ENCODE measurements around the gene GNAO1. TPM values are rescaled to one million over a fixed set of nuclear protein-coding genes. Genes with fewer than 3 reads are reported as not detected.
A peak's percentile ranks its signal among the peaks of the same experiment; 100 is the strongest.

GNAO1 gene
- total and polyA plus RNA-seq, 2 of the 13 experiments (the other 11 are each of a cell fraction or from before 2014, with no cell fraction given): not detected

- no peaks in the 10 kb centered on the region for H3K9me3 ChIP-seq (ENCODE audit: low read length)
- H4K20me1 ChIP-seq (ENCODE audit: insufficient read depth, low read length): no peaks in the 10 kb centered on the region
- no peak overlapping the region for H2AFZ ChIP-seq (ENCODE audit: low read length)
- H3K4me1 ChIP-seq (ENCODE audit: insufficient read depth, low read length): no peaks in the 10 kb centered on the region
- intact Hi-C loops (cut with micrococcal nuclease; ENCODE audit: unreplicated experiment): loop anchor here (5.0 kb wide), 1 partner anchor 923 kb away; no protein-coding TSS in a partner anchor
- H3K4me3 ChIP-seq (replicated peaks in 1 of 3; ENCODE audit: insufficient read depth in 1 of 3, low read depth in 2 of 3, low read length in 3 of 3): no peak overlapping the region
- no peak for TF ChIP-seq SNAPC2 (CRISPR knock-in tag; IDR thresholded peaks at IDR 0.05)
- peak; percentile 82 for TF ChIP-seq ZNF768 (CRISPR knock-in tag; IDR thresholded peaks at IDR 0.05)
- DNase-seq (ENCODE audit: low spot score) (no peak), ATAC-seq (no peak), FAIRE-seq (no peak)
- BruUV-seq (replicated peaks): no TSS peak
- no peak overlapping the region for H3K4me2 ChIP-seq (ENCODE audit: low read depth, low read length)
- ChIA-PET CTCF (ENCODE audit: low intra/inter-chr PET ratio, low total read pairs) (no interaction called here), POLR2A (no interaction called here)
- 41% methylated on average over 7 of the region's 7 CpGs for WGBS (ENCODE audit: low lambda C conversion rate)
- no peak overlapping the region for H3K9ac ChIP-seq (ENCODE audit: insufficient read depth, low read depth, low read length)
- H3K79me2 ChIP-seq (ENCODE audit: insufficient read depth, low read length): no peaks in the 10 kb centered on the region
- in situ Hi-C loops (cut with HindIII; ENCODE audit: extremely low pct_ligation_motif_present, low pct_unique_long_range_greater_than_20kb): loop anchor here (10.0 kb wide), 1 partner anchor 56 kb away; no protein-coding TSS in a partner anchor
- H3K27ac ChIP-seq (ENCODE audit: extremely low read length, insufficient read depth, low read length): no peak overlapping the region
- no peaks in the 10 kb centered on the region for H3K36me3 ChIP-seq (replicated peaks in 1 of 2; ENCODE audit: control insufficient read depth in 1 of 2, insufficient read depth in 2 of 2, low read length in 2 of 2)
- peaks cover 1 to 10% of the 10 kb centered on the region in 2 experiments; a peak in 3 of 5 replicates for H3K27me3 ChIP-seq (ENCODE audit: control insufficient read depth in 1 of 2, insufficient read depth in 2 of 2, low read length in 2 of 2)
These were observed 107.8 kb downstream of the GNAO1 start for GRCh38 chr16:56298948-56299596.

GRCh38 chr16:56300242-56300623, 108.9 kb downstream of the GNAO1 start:
- 31% methylated on average over 4 of the region's 4 CpGs for whole genome bisulfite sequencing (ENCODE audit: low lambda C conversion rate)
- TF ChIP-seq ZNF564 (CRISPR knock-in tag; IDR thresholded peaks at IDR 0.05) (no peak), ATM (IDR thresholded peaks at IDR 0.05; ENCODE audit: borderline replicate concordance) (no peak), TBX2 (CRISPR knock-in tag; IDR thresholded peaks at IDR 0.05; ENCODE audit: borderline replicate concordance) (no peak), ZNF264 (CRISPR knock-in tag; IDR thresholded peaks at IDR 0.05) (no peak), ARID3A (IDR thresholded peaks at IDR 0.05; ENCODE audit: low read depth, low read length) (no peak), BRCA1 (CRISPR knock-in tag; IDR thresholded peaks at IDR 0.05) (no peak), ZBTB8A (CRISPR knock-in tag; IDR thresholded peaks at IDR 0.05; ENCODE audit: borderline replicate concordance, low read depth) (no peak), PATZ1 (CRISPR knock-in tag; IDR thresholded peaks at IDR 0.05) (no peak)
- Histone ChIP-seq H3K79me2 (ENCODE audit: insufficient read depth, low read length) (no peaks in the 10 kb centered on the region), H3K36me3 (replicated peaks in 1 of 2; ENCODE audit: control insufficient read depth in 1 of 2, insufficient read depth in 2 of 2, low read length in 2 of 2) (no peaks in the 10 kb centered on the region), H3K9me3 (ENCODE audit: low read length) (no peaks in the 10 kb centered on the region), H2AFZ (ENCODE audit: low read length) (no peak overlapping the region), H3K27ac (ENCODE audit: extremely low read length, insufficient read depth, low read length) (no peak overlapping the region), H3K4me3 (replicated peaks in 1 of 3; ENCODE audit: insufficient read depth in 1 of 3, low read depth in 2 of 3, low read length in 3 of 3) (no peak overlapping the region), H4K20me1 (ENCODE audit: insufficient read depth, low read length) (no peaks in the 10 kb centered on the region), H3K27me3 (ENCODE audit: control insufficient read depth in 1 of 2, insufficient read depth in 2 of 2, low read length in 2 of 2) (peaks cover 1 to 10% of the 10 kb centered on the region in 2 experiments; a peak in 3 of 5 replicates), H3K9ac (ENCODE audit: insufficient read depth, low read depth, low read length) (no peak overlapping the region), H3K4me1 (ENCODE audit: insufficient read depth, low read length) (no peaks in the 10 kb centered on the region), H3K4me2 (ENCODE audit: low read depth, low read length) (no peak overlapping the region)
- no peak for DNase-seq (ENCODE audit: low spot score)
- no TSS peak for BruUV-seq (replicated peaks)
- intact Hi-C loops (cut with micrococcal nuclease; ENCODE audit: unreplicated experiment) (no loop called here), in situ Hi-C loops (cut with HindIII; ENCODE audit: extremely low pct_ligation_motif_present, low pct_unique_long_range_greater_than_20kb) (loop anchor here (25.0 kb wide), 1 partner anchor 838 kb away; no protein-coding TSS in a partner anchor)
- POLR2A ChIA-PET: no interaction called here
- CTCF ChIA-PET (ENCODE audit: low intra/inter-chr PET ratio, low total read pairs): no interaction called here
- no peak for FAIRE-seq
- no peak for ATAC-seq

Data from HepG2 (cell line).